Stimulated activated CD4-positive, alpha-beta T cell treated with anti-CD3 and anti-CD28 coated beads, Interleukin-4, amount 100 ng/mL, for 4 hours (primary cell): Measurements from ENCODE around the gene TXNRD2.

Source experiments
- DNase-seq, 2 experiments: peaks; one replicate each; pipeline ENCODE4 v3.0.0-alpha.2; 2020

The TXNRD2 gene

GRCh38 chr22:19902245-19902715, 39.3 kb downstream of the TXNRD2 start:
- DNase-seq = no peak

GRCh38 chr22:19901577-19902244, 39.9 kb downstream of the TXNRD2 start:
- DNase-seq = no peak

GRCh38 chr22:19900707-19901436, 40.7 kb downstream of the TXNRD2 start:
- DNase-seq = no peak

GRCh38 chr22:19898831-19899567, 42.6 kb downstream of the TXNRD2 start:
- DNase-seq = no peak

GRCh38 chr22:19898145-19898544, 43.5 kb downstream of the TXNRD2 start:
- no peak for DNase-seq

GRCh38 chr22:19897726-19898125, 43.9 kb downstream of the TXNRD2 start:
- no peak for DNase-seq

- peak in 1 of 2 experiments; percentile 35 for DNase-seq
Measured at GRCh38 chr22:19896665-19897355, 44.8 kb downstream of the TXNRD2 start.

GRCh38 chr22:19895160-19895849, 46.3 kb downstream of the TXNRD2 start:
- no peak for DNase-seq

- DNase-seq = no peak
Measured at GRCh38 chr22:19893363-19893762, 48.3 kb downstream of the TXNRD2 start.

GRCh38 chr22:19892925-19893324, 48.7 kb downstream of the TXNRD2 start:
- DNase-seq = no peak

GRCh38 chr22:19892257-19892879, 49.2 kb downstream of the TXNRD2 start:
- peak; percentile 58 to 63 for DNase-seq

GRCh38 chr22:19891317-19892256, 50.0 kb downstream of the TXNRD2 start:
- DNase-seq = peak; percentile 74 to 91

- DNase-seq = no peak
Measured at GRCh38 chr22:19890502-19891316, 50.9 kb downstream of the TXNRD2 start.

GRCh38 chr22:19889951-19890350, 51.7 kb downstream of the TXNRD2 start:
- DNase-seq = peak; percentile 50 to 51

GRCh38 chr22:19888131-19888746, 53.4 kb downstream of the TXNRD2 start:
- no peak for DNase-seq

- DNase-seq = peak in 1 of 2 experiments; percentile 23
Measured at GRCh38 chr22:19887256-19887985, 54.2 kb downstream of the TXNRD2 start.

GRCh38 chr22:19886605-19887255, 54.9 kb downstream of the TXNRD2 start:
- peak in 1 of 2 experiments; percentile 47 for DNase-seq
